Endothelial cell of umbilical vein (primary cell): Measurements from ENCODE around the gene ADGRF3. TPM values are rescaled to one million over a fixed set of nuclear protein-coding genes. Genes with fewer than 3 reads are reported as not detected.

Experiments used
- BruUV-seq: library from RNA; stranded (reverse); fragments of 400-500 nt; replicated peaks from 2 replicates; lab custom pipeline; 2021; lab: Mats Ljungman, UMichigan
- CTCF ChIA-PET: fragments of 300-600, 350-600 bp; sonication (Branson Sonifier 250); formaldehyde crosslinking; loops from one replicate; lab custom pipeline; 2021; ENCODE audit warnings: antibody characterized with exemption, inconsistent platforms; lab: Charles Lee
- POLR2A ChIA-PET: fragments of 300-600, 350-600 bp; sonication (Branson Sonifier 250); formaldehyde crosslinking; loops from one replicate; lab custom pipeline; 2021; ENCODE audit warnings: antibody characterized with exemption, inconsistent platforms; lab: Charles Lee
- DNase-seq: peaks from one replicate; pipeline ENCODE4 v3.0.0-alpha.2; 2011; ENCODE audit warnings: low read depth, low spot score
- FAIRE-seq: peaks from 2 replicates; lab custom pipeline; 2011; peaks lifted over from hg19 to GRCh38; lab: Jason Lieb, UNC
- H2AFZ ChIP-seq: 2 replicates; pipeline ENCODE4 v1.6.0; 2012; ENCODE audit warnings: low read depth, low read length, control low read depth, inconsistent platforms
- H3K27ac ChIP-seq: 2 replicates; pipeline ENCODE4 v1.5.1; 2011; ENCODE audit warnings: low read depth, mild to moderate bottlenecking, control low read depth, low read length, moderate library complexity; ENCODE audit not compliant: insufficient read depth
- H3K27me3 ChIP-seq, 2 experiments: 2 replicates each; pipeline versions ENCODE4 v1.6.0 to v1.6.1; 2011; ENCODE audit warnings: low read length in 2 of 2, mixed read lengths in 1 of 2; ENCODE audit not compliant: control insufficient read depth in 2 of 2, insufficient read depth in 2 of 2
- H3K36me3 ChIP-seq, 2 experiments: 2 replicates in 1 of 2; 3 replicates in 1 of 2; pipeline ENCODE4 v1.5.1; 2011; ENCODE audit warnings: low read length in 2 of 2, mild to moderate bottlenecking in 1 of 2, moderate library complexity in 1 of 2; ENCODE audit not compliant: control insufficient read depth in 2 of 2, insufficient read depth in 2 of 2; ENCODE audit errors: extremely low read depth in 1 of 2
- H3K4me1 ChIP-seq: 3 replicates; pipeline ENCODE4 v1.5.1; 2011; ENCODE audit warnings: mild to moderate bottlenecking, low read length; ENCODE audit not compliant: control insufficient read depth, insufficient read depth; ENCODE audit errors: extremely low read depth
- H3K4me2 ChIP-seq: 2 replicates; pipeline ENCODE4 v1.6.1; 2011; ENCODE audit warnings: low read length, control low read depth, mixed read lengths; ENCODE audit not compliant: insufficient read depth
- H3K4me3 ChIP-seq, 3 experiments: fragments of 200-600 bp in 1 of 3; sonication (generic), shearing (Covaris generic) in 1 of 3; replicated peaks in 1 of 3; 2 replicates each; pipeline ENCODE4 v1.5.1; 2011 to 2016; ENCODE audit warnings: control low read depth in 3 of 3, low read length in 3 of 3, mild to moderate bottlenecking in 2 of 3, inconsistent platforms in 1 of 3, low read depth in 1 of 3, moderate library complexity in 1 of 3; ENCODE audit not compliant: insufficient read depth in 1 of 3
- H3K79me2 ChIP-seq: 2 replicates; pipeline ENCODE4 v1.6.0; 2012; ENCODE audit warnings: low read length, inconsistent platforms; ENCODE audit not compliant: control insufficient read depth, insufficient read depth
- H3K9ac ChIP-seq: replicated peaks from 2 replicates; pipeline ENCODE3; 2011; ENCODE audit warnings: low read length, control low read depth; ENCODE audit not compliant: insufficient read depth; ENCODE audit errors: extremely low read depth
- H3K9me1 ChIP-seq: replicated peaks from 3 replicates; pipeline ENCODE4 v1.6.0; 2011; ENCODE audit warnings: mild to moderate bottlenecking, low read length; ENCODE audit not compliant: control insufficient read depth, insufficient read depth; ENCODE audit errors: extremely low read depth
- H3K9me3 ChIP-seq: replicated peaks from 2 replicates; pipeline ENCODE4 v1.5.1; 2012; ENCODE audit warnings: low read length, inconsistent platforms; ENCODE audit not compliant: control insufficient read depth, insufficient read depth
- H4K20me1 ChIP-seq: replicated peaks from 2 replicates; pipeline ENCODE3; 2011; ENCODE audit warnings: mild to moderate bottlenecking, low read length; ENCODE audit not compliant: control insufficient read depth, insufficient read depth; ENCODE audit errors: extremely low read depth
- CTCF ChIP-seq, 2 donors: IDR thresholded peaks; 1 replicate in 1 of 2; 2 replicates in 1 of 2; pipeline ENCODE4 v1.5.1; 2011; ENCODE audit warnings: low read length in 2 of 2, mild to moderate bottlenecking in 2 of 2, moderate library complexity in 2 of 2, control low read depth in 1 of 2, inconsistent platforms in 1 of 2, low read depth in 1 of 2; ENCODE audit not compliant: insufficient read depth in 1 of 2; ENCODE audit errors: extremely low read depth in 1 of 2
- EZH2 ChIP-seq: IDR thresholded peaks from 2 replicates; pipeline ENCODE4 v1.6.1; 2012; ENCODE audit warnings: borderline replicate concordance, low read depth, mild to moderate bottlenecking, moderate library complexity, low read length, inconsistent platforms; ENCODE audit not compliant: severe bottlenecking
- FOS ChIP-seq: IDR thresholded peaks from 2 replicates; pipeline ENCODE4 v1.6.1; 2011; ENCODE audit warnings: mild to moderate bottlenecking, low read length, moderate library complexity, borderline replicate concordance; ENCODE audit not compliant: insufficient read depth
- GATA2 ChIP-seq: IDR thresholded peaks from 2 replicates; pipeline ENCODE4 v1.7.0; 2011; ENCODE audit warnings: low read depth, mild to moderate bottlenecking, moderate library complexity, mixed read lengths, low read length; ENCODE audit not compliant: insufficient read length, insufficient read depth
- JUN ChIP-seq: IDR thresholded peaks from 2 replicates; pipeline ENCODE4 v1.6.1; 2011; ENCODE audit warnings: borderline replicate concordance, low read depth; ENCODE audit not compliant: insufficient read length, insufficient read depth
- MAX ChIP-seq: IDR thresholded peaks from 2 replicates; pipeline ENCODE4 v1.6.1; 2011; ENCODE audit not compliant: insufficient read depth, insufficient read length
- MYC ChIP-seq: IDR thresholded peaks from one replicate; pipeline ENCODE4 v1.6.1; 2011; ENCODE audit warnings: mild to moderate bottlenecking, low read depth, low read length
- POLR2A ChIP-seq: IDR thresholded peaks from 2 replicates; pipeline ENCODE4 v1.6.1; 2012; ENCODE audit warnings: low read depth, mild to moderate bottlenecking, control low read depth, low read length
- POLR2AphosphoS5 ChIP-seq: IDR thresholded peaks from 2 replicates; pipeline ENCODE4 v1.6.1; 2012; ENCODE audit warnings: low read depth, mild to moderate bottlenecking, control low read depth, low read length, moderate library complexity; ENCODE audit not compliant: insufficient read depth
- dilution Hi-C: fragments of 300-500 bp; cut with MboI; formaldehyde crosslinking; loops from one replicate; pipeline ENCODE4 v1.15.0; 2019; ENCODE audit warnings: low sequenced_read_pairs; ENCODE audit not compliant: extremely low pct_ligation_motif_present
- intact Hi-C: fragments of 100-400 bp; cut with micrococcal nuclease; formaldehyde crosslinking; loops from one replicate; pipeline ENCODE4 v1.10.0; 2022
- polyA plus RNA-seq, 4 experiments: library from polyadenylated mRNA; depleted of rRNA in 3 of 4; stranded (reverse) in 3 of 4; unstranded in 1 of 4; fragments of >200 nt; gene quantifications; 2 replicates each; pipeline versions ENCODE4 v1.2.1 to v1.2.3, GENCODE V29; 2011 to 2012; ENCODE audit warnings: missing spikeins in 1 of 4
- total RNA-seq: library from RNA; stranded (reverse); gene quantifications from 2 replicates; pipeline ENCODE4 v1.2.3, GENCODE V29; 2021

Gene ADGRF3
- total and polyA plus RNA-seq, 2 donors (not counting 3 experiments of a cell fraction or from before 2014, with no cell fraction given) = 0.21 to 0.73 TPM

GRCh38 chr2:26337298-26337697, 9.3 kb downstream of the ADGRF3 start:
- H3K9me1 ChIP-seq = no peaks in the 10 kb centered on the region
- H4K20me1 ChIP-seq = no peaks in the 10 kb centered on the region
- no peak overlapping the region for H2AFZ ChIP-seq
- H3K27ac ChIP-seq = no peak overlapping the region
- no peak for TF ChIP-seq FOS
- no peak for TF ChIP-seq POLR2AphosphoS5
- TF ChIP-seq MYC = no peak
- TF ChIP-seq POLR2A = no peak
- TF ChIP-seq EZH2 = no peak
- TF ChIP-seq MAX = no peak
- TF ChIP-seq JUN = no peak
- TF ChIP-seq GATA2 = no peak
- CTCF ChIA-PET = no interaction called here
- dilution Hi-C loops (no loop called here), intact Hi-C loops (no loop called here)
- H3K4me2 ChIP-seq = no peak overlapping the region
- H3K79me2 ChIP-seq = no peaks in the 10 kb centered on the region
- no peaks in the 10 kb centered on the region for H3K36me3 ChIP-seq
- no TSS peak for BruUV-seq
- no peaks in the 10 kb centered on the region for H3K4me1 ChIP-seq
- no peak for FAIRE-seq
- POLR2A ChIA-PET = no interaction called here
- H3K9ac ChIP-seq = no peak overlapping the region
- no peak for DNase-seq
- H3K9me3 ChIP-seq = no peaks in the 10 kb centered on the region
- H3K4me3 ChIP-seq = no peak overlapping the region
- H3K27me3 ChIP-seq = peaks cover 5 to 13% of the 10 kb centered on the region in 2 experiments

GRCh38 chr2:26336719-26337118, 9.9 kb downstream of the ADGRF3 start:
- Histone ChIP-seq H3K9ac (no peak overlapping the region), H3K9me1 (no peaks in the 10 kb centered on the region), H2AFZ (no peak overlapping the region), H4K20me1 (no peaks in the 10 kb centered on the region), H3K4me1 (no peaks in the 10 kb centered on the region), H3K79me2 (no peaks in the 10 kb centered on the region), H3K9me3 (no peaks in the 10 kb centered on the region), H3K27ac (no peak overlapping the region), H3K36me3 (no peaks in the 10 kb centered on the region), H3K27me3 (peaks cover 5 to 13% of the 10 kb centered on the region in 2 experiments), H3K4me2 (no peak overlapping the region), H3K4me3 (no peak overlapping the region)
- FAIRE-seq (no peak), DNase-seq (no peak)
- ChIA-PET CTCF (interaction anchor here (0.7 kb wide), 1 partner anchor 242 kb away, joined by 4 read pairs; no protein-coding TSS in a partner anchor), POLR2A (no interaction called here)
- intact Hi-C loops (no loop called here), dilution Hi-C loops (no loop called here)
- BruUV-seq = no TSS peak
- TF ChIP-seq EZH2 = no peak
- TF ChIP-seq FOS = no peak
- TF ChIP-seq POLR2AphosphoS5 = no peak
- TF ChIP-seq CTCF (IDR thresholded peaks at IDR 0.05; ENCODE audit: extremely low read depth in 1 of 2, insufficient read depth in 1 of 2, low read depth in 1 of 2, low read length in 2 of 2) = no peak
- TF ChIP-seq MAX = no peak
- TF ChIP-seq POLR2A = no peak
- TF ChIP-seq MYC = no peak
- TF ChIP-seq JUN = no peak
- TF ChIP-seq GATA2 = no peak
